Fibroblast of pulmonary artery (primary cell): ENCODE data around the gene HTRA2.

Experiments
- DNase-seq: peaks from one replicate; pipeline ENCODE4 v3.0.0-alpha.2; 2010; ENCODE audit warnings: low read depth
- H3K4me3 ChIP-seq: replicated peaks from 2 replicates; pipeline ENCODE4 v1.5.1; 2011; ENCODE audit warnings: low read depth, mild to moderate bottlenecking, control low read depth, low read length, moderate library complexity
- CTCF ChIP-seq: IDR thresholded peaks from 2 replicates; pipeline ENCODE4 v1.5.1; 2011; ENCODE audit warnings: mild to moderate bottlenecking, control low read depth, low read length, inconsistent platforms; ENCODE audit errors: missing control alignments

HTRA2 gene

GRCh38 chr2:74502147-74502719 is 27.5 kb upstream of the HTRA2 start:
- DNase-seq: no peak
- TF ChIP-seq CTCF: no peak
- H3K4me3 ChIP-seq: peak overlapping the region; percentile 62

GRCh38 chr2:74502720-74503505 is 26.8 kb upstream of the HTRA2 start:
- TF ChIP-seq CTCF: peak; percentile 32
- peak; percentile 89 for DNase-seq
- peak overlapping the region; percentile 62 for H3K4me3 ChIP-seq

GRCh38 chr2:74503506-74504475 is 25.9 kb upstream of the HTRA2 start:
- peak overlapping the region; percentile 62 for H3K4me3 ChIP-seq
- TF ChIP-seq CTCF: no peak
- DNase-seq: peak; percentile 35

- peak overlapping the region; percentile 62 for H3K4me3 ChIP-seq
- TF ChIP-seq CTCF: no peak
- no peak for DNase-seq
Measured at GRCh38 chr2:74504591-74504990, 25.1 kb upstream of the HTRA2 start.

GRCh38 chr2:74505448-74506246 is 24.1 kb upstream of the HTRA2 start:
- H3K4me3 ChIP-seq: peak overlapping the region; percentile 62
- no peak for DNase-seq
- TF ChIP-seq CTCF: no peak
